Endothelial cell of umbilical vein (primary cell): ENCODE data around the gene FGFR4.

Experiments used
- CTCF ChIP-seq, 2 donors: IDR thresholded peaks; 1 replicate in 1 of 2; 2 replicates in 1 of 2; pipeline ENCODE4 v1.5.1; 2011; ENCODE audit warnings: low read length in 2 of 2, mild to moderate bottlenecking in 2 of 2, moderate library complexity in 2 of 2, control low read depth in 1 of 2, inconsistent platforms in 1 of 2, low read depth in 1 of 2; ENCODE audit not compliant: insufficient read depth in 1 of 2; ENCODE audit errors: extremely low read depth in 1 of 2
- POLR2A ChIP-seq: IDR thresholded peaks from 2 replicates; pipeline ENCODE4 v1.6.1; 2012; ENCODE audit warnings: low read depth, mild to moderate bottlenecking, control low read depth, low read length

- TF ChIP-seq POLR2A = no peak
- TF ChIP-seq CTCF (IDR thresholded peaks at IDR 0.05; ENCODE audit: extremely low read depth in 1 of 2, insufficient read depth in 1 of 2, low read depth in 1 of 2, low read length in 2 of 2) = no peak
Measured at GRCh38 chr5:177092178-177093081, 5.7 kb downstream of the FGFR4 start.
